Mucosa of descending colon (tissue), 3 donors: ENCODE measurements around the gene CEP250. TPM values are rescaled to one million over a fixed set of nuclear protein-coding genes. Genes with fewer than 3 reads are reported as not detected.
A peak's percentile ranks its signal among the peaks of the same experiment; 100 is the strongest.
"Not testable (repeated sequence)": the region's sequence is repeated elsewhere in the genome, so short reads cannot be mapped to it uniquely, and the experiment has no call there.

Experiments
- ATAC-seq: fragments of 200-7000 bp; cut with Tn5 transposase; one replicate; pipeline ENCODE4 v1.9.1; 2020; ENCODE audit warnings: mild to moderate bottlenecking, moderate library complexity
- DNase-seq, 3 donors: peaks; one replicate each; pipeline ENCODE4 v3.0.0-alpha.2; 2020
- H3K36me3 ChIP-seq: fragments of 200-600 bp; one replicate; pipeline ENCODE4 v1.8.0; 2021; ENCODE audit warnings: low read depth, mild to moderate bottlenecking
- H3K4me1 ChIP-seq: fragments of 200-600 bp; one replicate; pipeline ENCODE4 v1.8.0; 2021; ENCODE audit warnings: low read depth, mild to moderate bottlenecking
- H3K4me3 ChIP-seq: fragments of 200-600 bp; one replicate; pipeline ENCODE4 v1.8.0; 2021; ENCODE audit warnings: mild to moderate bottlenecking
- H3K9me3 ChIP-seq: fragments of 200-600 bp; one replicate; pipeline ENCODE4 v1.8.0; 2021; ENCODE audit warnings: mild to moderate bottlenecking
- CTCF ChIP-seq: fragments of 200-600 bp; IDR thresholded peaks from one replicate; pipeline ENCODE4 v1.8.0; 2022; ENCODE audit warnings: antibody characterized with exemption, mild to moderate bottlenecking
- intact Hi-C, 2 donors: fragments of 100-400 bp; cut with DNase I in 1 of 2; cut with micrococcal nuclease in 1 of 2; formaldehyde crosslinking; loops; one replicate each; pipeline versions ENCODE4 v1.11.0 to v1.11.1; 2022; cut with DNase I, micrococcal nuclease
- total RNA-seq, 3 donors: library from RNA; stranded (reverse); fragmentation: NEBNext Ultra II Directional in 2 of 3; extraction: Animal tissue kit (Norgen Biotek cat#: 25700) in 2 of 3; gene quantifications; one replicate each; pipeline versions ENCODE4 v1.2.1 to v1.2.4, GENCODE V29; 2021 to 2023
- donor health status: DM: no; HTN: no; CAD: no; lungs with moderate emphysema.
- donor health status: DM: no; HTN: no; CAD: no.
- donor health status: DM: no; HTN: yes; CAD: no.

CEP250 gene
- total RNA-seq, 3 donors from 2014 or later = 18.1 to 37.8 (median 27.3) TPM

- H3K36me3 ChIP-seq = no peaks in the 10 kb centered on the region
- intact Hi-C loops = no loop called here
- DNase-seq = no peak
Measured at GRCh38 chr20:35541118-35541782, 85.9 kb downstream of the CEP250 start.

GRCh38 chr20:35541783-35542662 lies 86.6 kb downstream of the CEP250 start, which contains the start of gene ERGIC3:
TSS of gene ERGIC3 (plus strand) at chr20:35542078. CDS start at chr20:35542098, 20 bp downstream.
- no peaks in the 10 kb centered on the region for H3K36me3 ChIP-seq
- DNase-seq (peak; percentile 99), ATAC-seq (peak; percentile 100)
- H3K4me1 ChIP-seq = no peaks in the 10 kb centered on the region
- TF ChIP-seq CTCF = no peak
- intact Hi-C loops = no loop called here
- H3K4me3 ChIP-seq = peak within 1 kb of the TSS; percentile 63
- no peaks in the 10 kb centered on the region for H3K9me3 ChIP-seq

More at GRCh38 chr20:35541118-35541782, 85.9 kb downstream of the CEP250 start:
- TF ChIP-seq CTCF = no peak
- H3K9me3 ChIP-seq = no peaks in the 10 kb centered on the region
- no peak overlapping the region for H3K4me3 ChIP-seq
- no peaks in the 10 kb centered on the region for H3K4me1 ChIP-seq
- no peak for ATAC-seq

- H3K9me3 ChIP-seq = no peaks in the 10 kb centered on the region
- ATAC-seq = no peak
- no peak for TF ChIP-seq CTCF
- H3K36me3 ChIP-seq = no peaks in the 10 kb centered on the region
- H3K4me1 ChIP-seq = no peaks in the 10 kb centered on the region
- intact Hi-C loops = no loop called here
- no peak overlapping the region for H3K4me3 ChIP-seq
- no peak for DNase-seq
Measured at GRCh38 chr20:35542990-35543389, 87.6 kb downstream of the CEP250 start.

GRCh38 chr20:35544436-35544835 lies 89.0 kb downstream of the CEP250 start:
- TF ChIP-seq CTCF = no peak
- ATAC-seq (no peak), DNase-seq (no peak)
- Histone ChIP-seq H3K36me3 (no peaks in the 10 kb centered on the region), H3K4me1 (no peaks in the 10 kb centered on the region), H3K4me3 (no peak overlapping the region), H3K9me3 (no peaks in the 10 kb centered on the region)
- intact Hi-C loops = no loop called here

- ATAC-seq, H3K36me3 ChIP-seq, DNase-seq, H3K9me3 ChIP-seq, H3K4me3 ChIP-seq, intact Hi-C loops, H3K4me1 ChIP-seq: not testable (repeated sequence)
Measured at GRCh38 chr20:35544941-35545340, 89.5 kb downstream of the CEP250 start.

GRCh38 chr20:35546127-35546526 lies 90.7 kb downstream of the CEP250 start:
- H3K4me1 ChIP-seq = no peaks in the 10 kb centered on the region
- no peak for ATAC-seq
- no peaks in the 10 kb centered on the region for H3K9me3 ChIP-seq
- H3K4me3 ChIP-seq = no peak overlapping the region
- H3K36me3 ChIP-seq = no peaks in the 10 kb centered on the region
- TF ChIP-seq CTCF = no peak
- intact Hi-C loops = no loop called here
- DNase-seq = no peak
